GM13977 (cell line): ENCODE measurements around the gene ITPR3.

Experiments used
- DNase-seq: peaks from one replicate; pipeline ENCODE4 v3.0.0; 2012; ENCODE audit warnings: low spot score
- CTCF ChIP-seq: IDR thresholded peaks from 2 replicates; pipeline ENCODE4 v1.5.1; 2012; ENCODE audit warnings: mild to moderate bottlenecking, control low read depth; ENCODE audit not compliant: insufficient read depth; ENCODE audit errors: extremely low read depth, missing control alignments
- in situ Hi-C: fragments of 300-500 bp; cut with MboI; formaldehyde crosslinking; loops from one replicate; pipeline ENCODE4 v1.12.0; 2022; ENCODE audit warnings: low sequenced_read_pairs, low pct_unique_long_range_greater_than_20kb, mixed read lengths, inconsistent platforms; ENCODE audit not compliant: unreplicated experiment

The ITPR3 gene

DNA sequence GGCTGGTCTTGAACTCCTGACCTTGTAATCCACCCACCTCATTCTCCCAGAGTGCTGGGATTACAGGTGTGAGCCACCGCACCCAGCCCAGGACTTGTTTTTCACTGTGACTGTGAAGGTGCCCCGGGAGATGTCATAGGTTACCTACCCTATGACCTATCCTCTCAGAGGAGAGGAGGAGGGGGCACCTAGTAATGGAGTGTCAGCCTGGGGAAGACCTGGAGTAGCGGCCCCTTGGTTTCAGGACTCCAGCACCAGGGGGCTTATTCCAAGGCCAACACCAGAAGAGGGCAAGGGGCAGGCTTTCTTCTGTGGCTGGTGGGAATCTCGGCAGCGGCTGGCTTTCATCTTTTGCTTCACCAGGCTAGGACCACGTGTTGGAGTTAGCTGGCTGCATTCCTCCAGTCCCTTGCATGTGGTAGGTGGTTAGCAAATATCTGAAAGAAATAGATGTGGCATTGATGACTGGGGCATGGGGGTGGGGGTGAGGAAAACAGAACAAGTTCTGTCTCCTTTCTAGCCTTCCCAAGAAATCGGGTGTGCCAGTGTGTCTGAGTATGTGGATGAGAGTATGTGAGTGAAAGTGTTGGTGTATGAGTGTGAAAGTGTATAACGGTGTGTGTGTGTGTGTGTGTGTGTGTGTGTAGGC is 7.9 kb upstream of the ITPR3 start:
- TF ChIP-seq CTCF: no peak
- no peak for DNase-seq
- in situ Hi-C loops: no loop called here

- DNase-seq: no peak
- in situ Hi-C loops: no loop called here
- no peak for TF ChIP-seq CTCF
Measured at GRCh38 chr6:33613795-33614168, 7.3 kb upstream of the ITPR3 start.

DNA sequence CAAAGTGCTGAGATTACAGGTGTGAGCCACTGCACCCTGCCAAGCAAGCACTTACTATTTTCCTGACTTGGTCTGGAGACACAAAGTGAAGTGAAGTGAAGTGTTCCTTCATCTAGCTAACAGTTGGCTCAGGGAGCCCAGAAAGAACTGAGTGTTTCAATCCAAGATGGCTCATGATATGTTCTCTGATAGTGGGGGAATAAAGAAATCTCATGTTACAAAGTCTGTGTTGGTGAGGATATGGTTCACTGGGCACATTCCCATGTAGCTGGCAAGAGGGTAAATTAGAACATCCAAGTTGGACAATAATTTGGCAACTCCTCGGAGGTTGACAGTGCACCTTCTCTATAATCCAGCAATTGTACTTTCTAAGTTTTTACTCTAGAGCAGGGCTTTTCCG is 5.0 kb upstream of the ITPR3 start:
- in situ Hi-C loops: no loop called here
- no peak for TF ChIP-seq CTCF
- DNase-seq: no peak

- TF ChIP-seq CTCF: no peak
- in situ Hi-C loops: no loop called here
- DNase-seq: no peak
Measured at GRCh38 chr6:33616913-33617312, 4.2 kb upstream of the ITPR3 start.

DNA sequence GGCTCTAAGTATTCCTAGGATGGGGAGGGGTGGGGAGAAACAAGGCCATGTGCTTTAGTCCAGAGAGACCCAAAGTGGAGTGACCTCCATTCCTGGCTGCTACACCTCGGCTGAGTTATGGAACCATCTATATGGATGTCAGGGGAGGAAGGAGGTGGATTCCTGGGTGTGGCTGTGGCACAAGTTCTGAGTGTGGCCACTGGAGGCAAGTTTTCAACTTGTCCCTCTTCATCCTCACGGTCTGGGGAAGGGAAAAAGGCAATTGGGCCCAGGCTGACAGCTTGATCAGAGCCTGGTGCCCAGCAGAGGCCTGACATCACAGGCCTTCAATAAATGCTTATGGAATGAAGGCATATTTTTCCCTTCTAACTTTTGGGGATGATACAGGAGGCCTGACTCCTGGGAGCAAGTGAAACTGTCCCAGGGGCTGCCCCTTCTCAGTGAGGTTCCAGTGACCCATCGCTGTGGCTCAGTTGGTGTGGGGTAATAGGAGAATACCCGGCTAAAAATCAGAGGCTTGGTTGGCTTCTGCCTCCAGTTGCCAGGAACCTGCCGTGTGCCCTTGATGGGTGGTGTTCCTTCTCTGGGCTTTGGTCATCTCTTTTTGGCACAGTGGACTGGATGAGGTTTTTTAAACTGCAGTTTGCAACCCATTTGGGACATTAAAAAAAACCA is 1.8 kb upstream of the ITPR3 start:
- no peak for TF ChIP-seq CTCF
- in situ Hi-C loops: no loop called here
- DNase-seq: no peak

DNA sequence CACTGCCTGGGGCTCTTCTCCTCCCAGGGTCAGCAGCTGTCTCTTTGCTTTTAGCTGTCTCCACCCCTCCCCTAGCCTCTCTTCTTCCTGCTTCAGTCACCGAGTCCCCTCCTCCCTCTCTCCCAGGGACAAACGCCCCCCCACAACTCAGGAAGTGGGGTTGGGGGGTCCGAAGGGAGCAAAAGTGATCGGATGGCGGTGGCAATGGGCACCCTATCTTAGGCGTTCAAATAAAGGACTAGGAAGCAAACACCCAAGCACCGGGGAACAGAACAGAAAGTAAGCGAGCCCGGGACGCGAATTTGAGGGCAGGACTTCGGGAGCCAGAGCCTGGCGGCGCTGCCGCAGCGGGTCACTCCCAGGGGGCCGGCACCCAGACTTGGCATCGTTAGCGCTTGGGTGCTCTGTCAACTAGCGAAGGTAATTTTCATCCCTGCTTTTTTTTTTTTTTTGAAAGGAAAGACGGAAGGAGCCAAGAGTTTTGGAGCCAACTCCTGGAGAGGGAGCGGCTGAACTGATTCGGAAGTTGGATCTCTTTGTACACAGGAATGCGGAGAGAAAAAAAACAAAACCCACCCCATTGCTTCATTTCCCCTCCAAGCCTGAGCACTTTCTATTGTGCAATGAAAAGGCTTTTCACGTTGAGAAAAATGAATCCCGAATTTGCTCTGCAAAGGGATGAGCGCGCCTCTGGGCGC is 815 bp upstream of the ITPR3 start:
- no peak for TF ChIP-seq CTCF
- in situ Hi-C loops: no loop called here
- peak; percentile 60 for DNase-seq
